CD4-positive, alpha-beta T cell treated with Interleukin-2 at 100 ng/mL for 4 hours (primary cell): Measurements from ENCODE around the gene KCTD5.

ENCODE experiments used
- DNase-seq: peaks from one replicate; pipeline ENCODE4 v3.0.0-alpha.2; 2020; ENCODE audit warnings: low spot score

KCTD5 gene

GRCh38 chr16:2726923-2727322 is 44.6 kb downstream of the KCTD5 start:
- no peak for DNase-seq

GRCh38 chr16:2728034-2728433 is 45.7 kb downstream of the KCTD5 start:
- no peak for DNase-seq

GRCh38 chr16:2734844-2735515 is 52.7 kb downstream of the KCTD5 start:
- DNase-seq = no peak

GRCh38 chr16:2736476-2737237 is 54.3 kb downstream of the KCTD5 start:
- DNase-seq = no peak

- DNase-seq = no peak
Measured at GRCh38 chr16:2737238-2737605, 54.9 kb downstream of the KCTD5 start.

- DNase-seq = no peak
Measured at GRCh38 chr16:2737895-2738418, 55.6 kb downstream of the KCTD5 start.

GRCh38 chr16:2738615-2739014 is 56.3 kb downstream of the KCTD5 start:
- no peak for DNase-seq

GRCh38 chr16:2739625-2740430 is 57.5 kb downstream of the KCTD5 start:
- DNase-seq = no peak

GRCh38 chr16:2740476-2740875 is 58.2 kb downstream of the KCTD5 start:
- no peak for DNase-seq

GRCh38 chr16:2741168-2741567 is 58.8 kb downstream of the KCTD5 start:
- no peak for DNase-seq

GRCh38 chr16:2742323-2743006 is 60.1 kb downstream of the KCTD5 start:
- DNase-seq = no peak

GRCh38 chr16:2743007-2743810 is 60.9 kb downstream of the KCTD5 start:
- no peak for DNase-seq

- DNase-seq = no peak
Measured at GRCh38 chr16:2744711-2745110, 62.4 kb downstream of the KCTD5 start.

- no peak for DNase-seq
Measured at GRCh38 chr16:2745116-2745890, 63.0 kb downstream of the KCTD5 start.

GRCh38 chr16:2745961-2746360 is 63.6 kb downstream of the KCTD5 start:
- DNase-seq = no peak

- no peak for DNase-seq
Measured at GRCh38 chr16:2748757-2749455, 66.6 kb downstream of the KCTD5 start.

GRCh38 chr16:2749476-2749875 is 67.2 kb downstream of the KCTD5 start:
- no peak for DNase-seq

- no peak for DNase-seq
Measured at GRCh38 chr16:2749936-2750335, 67.6 kb downstream of the KCTD5 start.

- DNase-seq = peak; percentile 20
Measured at GRCh38 chr16:2751577-2752034, 69.3 kb downstream of the KCTD5 start.
